ACHN (cell line): Measurements from ENCODE around the gene TBPL1.

Source experiments
- DNase-seq: peaks from one replicate; pipeline ENCODE4 v3.0.0-alpha.2; 2015
- in situ Hi-C: cut with HindIII; loops from 2 replicates; pipeline ENCODE4 v1.10.0; 2017; ENCODE audit warnings: low sequenced_read_pairs, low pct_ligation_motif_present, low pct_unique_long_range_greater_than_20kb

Gene TBPL1

DNA sequence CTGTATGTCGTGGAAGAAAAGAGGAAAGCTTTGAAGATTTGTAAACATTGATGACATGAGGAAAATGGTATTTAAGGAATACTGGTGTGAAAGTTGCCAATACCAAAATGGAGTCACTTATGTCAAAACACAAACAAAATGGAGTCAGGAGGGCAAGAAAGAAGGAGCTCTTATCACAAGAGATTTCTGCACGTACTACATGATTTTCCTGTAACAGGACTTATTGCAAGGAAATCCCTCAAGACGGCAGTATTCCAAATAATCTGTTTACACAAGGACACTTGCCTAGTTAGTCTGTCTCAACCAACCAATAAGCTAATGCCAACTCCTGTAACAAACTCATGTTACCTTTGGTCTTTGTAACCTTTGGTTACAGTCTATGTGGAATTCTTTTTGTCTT lies 69.6 kb downstream of the TBPL1 start:
- in situ Hi-C loops = no loop called here
- no peak for DNase-seq

DNA sequence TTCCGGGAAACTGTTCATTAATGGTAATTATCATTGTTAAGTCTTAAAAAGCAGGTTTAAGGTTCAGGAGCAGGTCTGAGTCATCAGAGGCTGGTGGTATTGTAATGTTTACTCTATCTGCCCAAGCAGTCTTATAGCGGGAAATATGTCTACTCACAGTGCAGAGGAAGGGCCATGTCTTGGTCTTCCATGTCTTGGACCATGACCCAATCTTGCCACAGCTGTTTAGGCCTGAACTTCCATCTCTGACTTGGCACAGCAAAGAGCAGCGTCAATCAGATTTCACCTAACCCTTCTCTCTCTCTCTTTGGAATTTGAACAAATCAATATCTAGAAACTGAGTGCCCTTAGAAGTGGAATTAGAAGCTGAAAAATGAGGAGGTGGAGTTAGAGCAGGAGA lies 73.6 kb downstream of the TBPL1 start:
- DNase-seq = no peak
- in situ Hi-C loops = no loop called here

DNA sequence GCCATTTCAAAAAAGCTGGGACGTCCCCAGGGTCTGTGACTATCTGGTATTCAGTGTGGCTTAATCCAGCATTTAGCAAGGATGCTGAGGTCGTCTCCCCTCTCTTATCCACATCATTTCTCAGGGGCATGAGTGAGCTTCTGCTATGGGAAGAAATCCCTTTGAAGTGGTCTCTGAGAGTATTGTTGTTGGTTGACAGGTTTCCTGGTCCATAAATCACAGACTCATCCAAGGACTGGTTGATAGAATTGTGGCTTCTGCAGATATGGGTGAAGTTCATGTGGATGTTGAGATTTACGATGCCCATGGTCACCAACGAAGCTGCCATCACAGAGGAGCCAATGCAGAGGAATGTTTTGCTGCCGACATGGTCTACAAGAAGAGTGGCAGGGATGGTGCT lies 75.4 kb downstream of the TBPL1 start:
- in situ Hi-C loops = no loop called here
- DNase-seq = no peak

GRCh38 chr6:134029495-134030455 lies 76.8 kb downstream of the TBPL1 start:
- DNase-seq = no peak
- in situ Hi-C loops = no loop called here

- no peak for DNase-seq
- in situ Hi-C loops = no loop called here
Observed at GRCh38 chr6:134031696-134032255, 78.8 kb downstream of the TBPL1 start.

GRCh38 chr6:134034478-134034877 lies 81.5 kb downstream of the TBPL1 start:
- in situ Hi-C loops = no loop called here
- no peak for DNase-seq

- in situ Hi-C loops = no loop called here
Observed at GRCh38 chr6:134034961-134035822, 82.2 kb downstream of the TBPL1 start.

DNA sequence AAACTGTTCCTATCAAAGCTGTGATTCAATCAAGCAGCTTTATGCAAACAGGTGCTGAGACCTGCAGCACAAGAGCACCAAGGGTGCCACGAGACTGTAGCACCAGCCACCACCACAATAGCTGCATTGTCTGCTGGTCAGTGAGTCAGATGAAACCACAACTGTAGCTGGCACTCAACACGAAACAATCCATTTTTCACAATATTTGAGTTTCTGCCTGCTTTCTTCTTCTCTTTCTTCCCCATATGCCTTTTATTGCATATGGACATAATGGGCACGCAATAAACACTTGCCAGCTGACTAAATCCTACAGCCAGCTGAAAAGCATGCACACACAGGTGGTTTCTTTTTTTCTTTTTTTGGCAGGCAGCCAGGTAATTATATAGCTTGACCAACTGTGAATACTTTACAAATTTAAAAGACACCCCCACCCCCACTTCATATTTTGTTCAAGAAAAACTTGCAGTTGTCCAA lies 82.8 kb downstream of the TBPL1 start:
- no peak for DNase-seq
- in situ Hi-C loops = no loop called here

More at GRCh38 chr6:134034961-134035822, 82.2 kb downstream of the TBPL1 start:
- no peak for DNase-seq

- in situ Hi-C loops = no loop called here
- DNase-seq = no peak
Observed at GRCh38 chr6:134039116-134039515, 86.1 kb downstream of the TBPL1 start.
